DMS153 (cell line): ENCODE measurements around the gene CABLES1.

Experiments used
- DNase-seq: peaks from one replicate; lab custom pipeline; 2025; lab: John Stamatoyannopoulos, UW

The CABLES1 gene

GRCh38 chr18:23194155-23194996, 59.1 kb downstream of the CABLES1 start:
- DNase-seq = no peak

- no peak for DNase-seq
Measured at GRCh38 chr18:23194997-23195957, 60.0 kb downstream of the CABLES1 start.

- no peak for DNase-seq
Measured at GRCh38 chr18:23196119-23197007, 61.1 kb downstream of the CABLES1 start.

- DNase-seq = no peak
Measured at GRCh38 chr18:23198217-23198845, 63.0 kb downstream of the CABLES1 start.

GRCh38 chr18:23200756-23201155, 65.5 kb downstream of the CABLES1 start:
- DNase-seq = no peak

- DNase-seq = no peak
Measured at GRCh38 chr18:23201741-23202140, 66.5 kb downstream of the CABLES1 start.

- peak; percentile 15 for DNase-seq
Measured at GRCh38 chr18:23203891-23204432, 68.7 kb downstream of the CABLES1 start.

- no peak for DNase-seq
Measured at GRCh38 chr18:23204589-23205235, 69.4 kb downstream of the CABLES1 start.

GRCh38 chr18:23205980-23206379, 70.7 kb downstream of the CABLES1 start:
- no peak for DNase-seq

- DNase-seq = no peak
Measured at GRCh38 chr18:23207191-23207955, 72.1 kb downstream of the CABLES1 start.

GRCh38 chr18:23207994-23208393, 72.7 kb downstream of the CABLES1 start:
- no peak for DNase-seq

- DNase-seq = no peak
Measured at GRCh38 chr18:23208600-23208999, 73.3 kb downstream of the CABLES1 start.

- no peak for DNase-seq
Measured at GRCh38 chr18:23209031-23209430, 73.7 kb downstream of the CABLES1 start.

- DNase-seq = no peak
Measured at GRCh38 chr18:23209796-23210195, 74.5 kb downstream of the CABLES1 start.

- DNase-seq = no peak
Measured at GRCh38 chr18:23210526-23210925, 75.2 kb downstream of the CABLES1 start.

GRCh38 chr18:23211146-23211545, 75.9 kb downstream of the CABLES1 start:
- no peak for DNase-seq

- DNase-seq = no peak
Measured at GRCh38 chr18:23212161-23212560, 76.9 kb downstream of the CABLES1 start.

- no peak for DNase-seq
Measured at GRCh38 chr18:23213200-23213599, 77.9 kb downstream of the CABLES1 start.

GRCh38 chr18:23217781-23218180, 82.5 kb downstream of the CABLES1 start:
- no peak for DNase-seq

- DNase-seq = no peak
Measured at GRCh38 chr18:23220355-23220754, 85.1 kb downstream of the CABLES1 start.
